HFFc6 (cell line): ENCODE measurements around the gene RFPL4A. TPM values are rescaled to one million over a fixed set of nuclear protein-coding genes. Genes with fewer than 3 reads are reported as not detected.

Experiments
- DNase-seq: peaks from one replicate; pipeline ENCODE4 v3.0.0-alpha.2; 2018
- H3K27ac Mint-ChIP-seq: 2 replicates; pipeline ENCODE4 v1.8.0; 2020; ENCODE audit warnings: mild to moderate bottlenecking, mixed read lengths
- H3K27me3 Mint-ChIP-seq: 2 replicates; pipeline ENCODE4 v1.8.0; 2021; ENCODE audit warnings: mild to moderate bottlenecking, moderate library complexity, mixed read lengths; ENCODE audit not compliant: insufficient read depth
- H3K36me3 Mint-ChIP-seq: 2 replicates; pipeline ENCODE4 v1.8.0; 2021; ENCODE audit warnings: low read depth, mixed read lengths
- H3K4me1 Mint-ChIP-seq: 2 replicates; pipeline ENCODE4 v1.8.0; 2020; ENCODE audit warnings: low read depth, mixed read lengths
- H3K4me3 Mint-ChIP-seq: 2 replicates; pipeline ENCODE4 v1.8.0; 2020; ENCODE audit warnings: mild to moderate bottlenecking, moderate library complexity, mixed read lengths
- H3K9me3 Mint-ChIP-seq: 2 replicates; pipeline ENCODE4 v1.8.0; 2020; ENCODE audit warnings: mild to moderate bottlenecking, mixed read lengths
- CTCF ChIP-seq: fragments of 200-600 bp; sonication (generic); IDR thresholded peaks from 2 replicates; pipeline ENCODE4 v1.5.0; 2021; ENCODE audit warnings: antibody characterized with exemption, mild to moderate bottlenecking
- total RNA-seq, 6 experiments: library from RNA; stranded (reverse); fragmentation: NEBNext Ultra II Directional; extraction: Animal tissue kit (Norgen Biotek cat#: 25700); gene quantifications; 2 replicates in 1 of 6; 3 replicates in 5 of 6; pipeline ENCODE4 v1.2.3, GENCODE V29; 2021

Gene RFPL4A
- total RNA-seq, 6 experiments from 2014 or later: not detected

- TF ChIP-seq CTCF: no peak
- Mint-ChIP-seq H3K36me3 (no peaks in the 10 kb centered on the region), H3K9me3 (peaks cover 9% of the 10 kb centered on the region; the same call in 1 of the 2 replicates), H3K27me3 (no peaks in the 10 kb centered on the region; the same call in 1 of the 2 replicates), H3K4me3 (no peak overlapping the region), H3K4me1 (no peaks in the 10 kb centered on the region; the same call in 1 of the 2 replicates), H3K27ac (no peak overlapping the region)
- no peak for DNase-seq
These were observed 52.4 kb downstream of the RFPL4A start for GRCh38 chr19:55811340-55811739.

GRCh38 chr19:55812449-55812848 lies 53.6 kb downstream of the RFPL4A start:
- Mint-ChIP-seq H3K9me3 (peaks cover 13% of the 10 kb centered on the region; the same call in 1 of the 2 replicates), H3K27ac (no peak overlapping the region)

More at GRCh38 chr19:55812449-55812848, 53.6 kb downstream of the RFPL4A start:
- no peak for TF ChIP-seq CTCF
- Mint-ChIP-seq H3K27me3 (no peaks in the 10 kb centered on the region; the same call in 1 of the 2 replicates), H3K4me1 (no peaks in the 10 kb centered on the region; the same call in 1 of the 2 replicates), H3K36me3 (no peaks in the 10 kb centered on the region), H3K4me3 (no peak overlapping the region)
- no peak for DNase-seq

Other genes with a start within 250 kb of the RFPL4A start
- not detected for gene SBK2, start 222.0 kb upstream of the RFPL4A start, total RNA-seq
- gene SBK3, start 213.6 kb upstream of the RFPL4A start, total RNA-seq: not detected
- gene ZNF579, start 178.2 kb upstream of the RFPL4A start, total RNA-seq: 10 to 100 TPM; 19.0 to 24.3 (median 22.0) TPM
- gene FIZ1, start 159.6 kb upstream of the RFPL4A start, total RNA-seq: 10 to 100 TPM in 5 of 6 experiments, 1 to 10 TPM in 1; 9.9 to 13.1 (median 11.9) TPM
- gene ZNF524, start 158.8 kb upstream of the RFPL4A start, total RNA-seq: 10 to 100 TPM in 5 of 6 experiments, 1 to 10 TPM in 1; 9.3 to 12.0 (median 10.7) TPM
- gene ZNF865, start 153.4 kb upstream of the RFPL4A start, total RNA-seq: 10 to 100 TPM; 13.3 to 14.1 (median 13.8) TPM
- 1 to 10 TPM; 4.6 to 5.3 (median 4.8) TPM for gene ZNF784, start 134.5 kb upstream of the RFPL4A start, total RNA-seq
- 10 to 100 TPM; 51.0 to 60.5 (median 57.7) TPM for gene ZNF580, start 118.1 kb upstream of the RFPL4A start, total RNA-seq
- gene ZNF581, start 115.4 kb upstream of the RFPL4A start, total RNA-seq: 10 to 100 TPM; 20.1 to 25.8 (median 21.9) TPM
- 10 to 100 TPM; 12.9 to 17.4 (median 14.0) TPM for gene CCDC106, start 110.9 kb upstream of the RFPL4A start, total RNA-seq
- gene U2AF2, start 104.1 kb upstream of the RFPL4A start, total RNA-seq: 100 to 1,000 TPM; 212 to 241 (median 226) TPM
- gene EPN1, start 83.9 kb upstream of the RFPL4A start, total RNA-seq: 100 to 1,000 TPM; 176 to 191 (median 185) TPM
- not detected for gene NLRP9, start 20.7 kb upstream of the RFPL4A start, total RNA-seq
- gene RFPL4AL1, start 10.0 kb downstream of the RFPL4A start, total RNA-seq: under 1 TPM in 1 of 6 experiments, not detected in 5; 0.23 TPM
- under 1 TPM in 3 of 6 experiments, not detected in 3; 0.05 to 0.11 (median 0.05) TPM for gene NLRP11, start 72.9 kb downstream of the RFPL4A start, total RNA-seq
- gene NLRP4, start 77.4 kb downstream of the RFPL4A start, total RNA-seq: not detected
- not detected for gene NLRP13, start 173.2 kb downstream of the RFPL4A start, total RNA-seq
- not detected for gene NLRP8, start 188.7 kb downstream of the RFPL4A start, total RNA-seq
- not detected for gene NLRP5, start 227.7 kb downstream of the RFPL4A start, total RNA-seq